CD4-positive, alpha-beta T cell treated with Interleukin-4 for 1 hour (primary cell): ENCODE measurements around the gene PBRM1.

Experiments used
- DNase-seq, 2 donors: peaks; one replicate each; pipeline ENCODE4 v3.0.0-alpha.2; 2020 to 2022

The PBRM1 gene

DNA sequence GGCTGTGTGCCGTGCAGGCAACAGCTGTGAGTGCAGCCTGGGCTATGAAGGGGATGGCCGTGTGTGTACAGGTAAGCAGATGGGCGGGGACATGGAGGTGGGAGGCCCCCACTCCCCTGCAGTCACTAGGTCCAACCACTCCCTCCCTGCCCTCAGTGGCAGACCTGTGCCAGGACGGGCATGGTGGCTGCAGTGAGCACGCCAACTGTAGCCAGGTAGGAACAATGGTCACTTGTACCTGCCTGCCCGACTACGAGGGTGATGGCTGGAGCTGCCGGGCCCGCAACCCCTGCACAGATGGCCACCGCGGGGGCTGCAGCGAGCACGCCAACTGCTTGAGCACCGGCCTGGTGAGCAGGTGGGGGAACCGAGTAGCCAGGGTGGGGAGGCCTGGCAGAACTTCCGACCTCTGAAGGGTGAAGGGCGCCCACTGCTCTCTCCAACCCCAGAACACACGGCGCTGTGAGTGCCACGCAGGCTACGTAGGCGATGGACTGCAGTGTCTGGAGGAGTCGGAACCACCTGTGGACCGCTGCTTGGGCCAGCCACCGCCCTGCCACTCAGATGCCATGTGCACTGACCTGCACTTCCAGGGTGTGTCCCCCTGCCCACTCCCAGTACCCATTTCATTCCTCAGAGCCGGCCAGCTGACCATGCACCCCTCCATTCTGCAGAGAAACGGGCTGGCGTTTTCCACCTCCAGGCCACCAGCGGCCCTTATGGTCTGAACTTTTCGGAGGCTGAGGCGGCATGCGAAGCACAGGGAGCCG is 163.6 kb downstream of the PBRM1 start:
- no peak for DNase-seq

DNA sequence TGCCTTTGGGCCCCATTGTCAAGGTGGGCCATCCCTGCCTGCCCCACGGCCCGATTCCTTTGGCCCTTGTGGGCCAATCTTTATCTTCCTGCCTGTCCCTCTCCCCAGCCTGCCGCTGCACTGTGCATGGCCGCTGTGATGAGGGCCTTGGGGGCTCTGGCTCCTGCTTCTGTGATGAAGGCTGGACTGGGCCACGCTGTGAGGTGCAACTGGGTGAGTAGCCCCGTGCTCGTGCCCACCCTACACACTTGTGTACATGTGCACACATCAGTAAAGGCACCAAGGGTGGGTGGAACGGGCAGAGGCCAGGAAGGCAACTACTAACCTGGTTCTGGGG is 164.3 kb downstream of the PBRM1 start:
- DNase-seq, result no peak

DNA sequence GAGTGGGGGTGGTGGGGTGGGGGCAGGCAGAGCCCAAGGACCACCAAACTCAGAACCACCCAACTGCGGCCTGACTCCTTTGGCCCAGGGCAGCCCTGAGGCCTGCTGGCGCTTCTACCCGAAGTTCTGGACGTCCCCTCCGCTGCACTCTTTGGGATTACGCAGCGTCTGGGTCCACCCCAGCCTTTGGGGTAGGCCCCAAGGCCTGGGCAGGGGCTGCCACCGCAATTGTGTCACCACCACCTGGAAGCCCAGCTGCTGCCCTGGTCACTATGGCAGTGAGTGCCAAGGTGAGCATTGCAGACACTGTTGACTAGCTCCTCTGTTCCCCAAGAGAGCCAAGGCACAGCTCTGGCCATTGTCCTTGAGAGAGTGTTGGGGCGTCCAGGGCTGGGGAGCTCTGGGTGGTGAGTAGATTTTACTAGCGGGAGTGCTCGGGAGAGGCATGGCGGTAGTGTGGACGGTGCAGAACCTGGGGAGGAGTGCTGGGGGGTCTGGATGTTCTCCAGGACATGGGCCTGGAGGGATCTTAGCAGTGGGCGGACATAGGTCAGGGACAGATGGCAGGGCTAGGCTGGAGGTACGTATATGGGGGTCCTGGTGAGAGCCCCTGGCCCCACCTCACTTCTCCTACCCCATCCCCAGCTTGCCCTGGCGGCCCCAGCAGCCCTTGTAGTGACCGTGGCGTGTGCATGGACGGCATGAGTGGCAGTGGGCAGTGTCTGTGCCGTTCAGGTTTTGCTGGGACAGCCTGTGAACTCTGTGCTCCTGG is 164.8 kb downstream of the PBRM1 start:
- no peak for DNase-seq

DNA sequence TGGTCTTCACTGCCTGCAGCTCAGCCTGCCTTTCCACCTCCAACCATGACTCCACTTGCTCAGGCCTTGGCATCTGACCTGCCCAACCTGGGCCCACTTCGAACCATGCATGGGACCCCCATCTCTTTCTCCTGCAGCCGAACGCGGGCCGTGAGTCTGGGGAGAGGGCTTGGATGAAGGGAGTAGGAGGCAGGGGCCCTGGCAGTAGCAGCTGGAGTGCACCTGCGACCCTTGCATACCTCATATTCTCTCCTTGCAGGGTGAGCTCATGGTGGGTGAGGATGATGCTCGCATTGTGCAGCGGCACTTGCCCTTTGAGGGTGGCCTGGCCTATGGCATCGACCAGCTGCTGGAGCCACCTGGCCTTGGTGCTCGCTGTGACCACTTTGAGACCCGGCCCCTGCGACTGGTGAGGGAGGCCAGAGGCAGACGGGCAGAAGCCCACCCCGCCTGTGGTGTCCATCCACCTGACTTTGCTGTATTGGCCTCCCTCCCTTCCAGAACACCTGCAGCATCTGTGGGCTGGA is 165.5 kb downstream of the PBRM1 start:
- DNase-seq, result no peak

DNA sequence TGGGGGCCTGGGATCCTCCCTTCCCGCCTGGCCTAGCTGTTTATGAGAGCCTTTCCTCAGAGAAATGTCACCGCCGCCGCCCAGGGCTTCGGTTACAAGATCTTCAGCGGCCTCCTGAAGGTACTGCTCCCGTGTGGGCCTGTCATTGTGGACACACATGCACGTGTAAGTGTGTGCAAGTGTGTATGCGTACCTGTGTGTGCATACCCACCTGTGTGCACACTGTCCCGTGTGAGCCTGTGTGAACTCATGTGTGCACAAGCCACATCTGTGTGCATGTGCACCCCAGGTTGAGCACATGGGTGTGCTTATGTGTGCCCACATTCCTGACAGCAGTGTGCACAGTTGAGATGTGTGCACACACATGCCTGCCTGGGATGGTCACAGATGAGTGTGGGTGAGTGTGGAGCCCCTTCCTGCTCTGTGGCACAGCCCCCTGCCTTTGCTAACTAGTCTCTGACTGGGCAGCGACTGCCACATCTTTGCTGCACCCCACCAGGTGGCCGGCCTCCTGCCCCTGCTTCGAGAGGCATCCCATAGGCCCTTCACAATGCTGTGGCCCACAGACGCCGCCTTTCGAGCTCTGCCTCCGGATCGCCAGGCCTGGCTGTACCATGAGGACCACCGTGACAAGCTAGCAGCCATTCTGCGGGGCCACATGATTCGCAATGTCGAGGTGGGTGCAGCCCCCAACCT is 166.1 kb downstream of the PBRM1 start:
- no peak for DNase-seq

DNA sequence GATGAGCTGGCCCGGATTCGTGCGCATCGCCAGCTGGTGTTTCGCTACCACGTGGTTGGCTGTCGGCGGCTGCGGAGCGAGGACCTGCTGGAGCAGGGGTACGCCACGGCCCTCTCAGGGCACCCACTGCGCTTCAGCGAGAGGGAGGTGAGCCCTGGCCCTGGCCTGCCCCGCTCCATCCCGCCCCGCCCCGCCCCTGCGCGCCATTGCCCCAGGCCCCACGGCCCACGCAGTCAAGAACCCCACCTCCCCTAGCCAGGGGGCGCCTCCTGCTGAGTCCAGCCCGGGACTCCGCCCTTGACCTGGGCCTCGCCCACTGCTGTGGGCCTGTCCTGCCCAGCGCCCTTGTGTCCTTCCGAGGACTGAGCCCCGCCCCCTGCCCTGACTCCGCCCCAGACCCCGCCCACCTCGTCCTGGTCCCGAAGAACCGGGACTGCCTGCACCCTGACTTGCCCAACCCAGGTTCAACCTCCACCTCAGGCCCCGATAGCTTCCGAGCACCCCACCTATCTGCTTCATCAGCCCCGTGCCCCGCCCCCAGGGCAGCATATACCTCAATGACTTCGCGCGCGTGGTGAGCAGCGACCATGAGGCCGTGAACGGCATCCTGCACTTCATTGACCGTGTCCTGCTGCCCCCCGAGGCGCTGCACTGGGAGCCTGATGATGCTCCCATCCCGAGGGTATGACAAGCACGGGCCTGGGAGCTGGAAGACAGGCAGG is 166.8 kb downstream of the PBRM1 start:
- no peak for DNase-seq

DNA sequence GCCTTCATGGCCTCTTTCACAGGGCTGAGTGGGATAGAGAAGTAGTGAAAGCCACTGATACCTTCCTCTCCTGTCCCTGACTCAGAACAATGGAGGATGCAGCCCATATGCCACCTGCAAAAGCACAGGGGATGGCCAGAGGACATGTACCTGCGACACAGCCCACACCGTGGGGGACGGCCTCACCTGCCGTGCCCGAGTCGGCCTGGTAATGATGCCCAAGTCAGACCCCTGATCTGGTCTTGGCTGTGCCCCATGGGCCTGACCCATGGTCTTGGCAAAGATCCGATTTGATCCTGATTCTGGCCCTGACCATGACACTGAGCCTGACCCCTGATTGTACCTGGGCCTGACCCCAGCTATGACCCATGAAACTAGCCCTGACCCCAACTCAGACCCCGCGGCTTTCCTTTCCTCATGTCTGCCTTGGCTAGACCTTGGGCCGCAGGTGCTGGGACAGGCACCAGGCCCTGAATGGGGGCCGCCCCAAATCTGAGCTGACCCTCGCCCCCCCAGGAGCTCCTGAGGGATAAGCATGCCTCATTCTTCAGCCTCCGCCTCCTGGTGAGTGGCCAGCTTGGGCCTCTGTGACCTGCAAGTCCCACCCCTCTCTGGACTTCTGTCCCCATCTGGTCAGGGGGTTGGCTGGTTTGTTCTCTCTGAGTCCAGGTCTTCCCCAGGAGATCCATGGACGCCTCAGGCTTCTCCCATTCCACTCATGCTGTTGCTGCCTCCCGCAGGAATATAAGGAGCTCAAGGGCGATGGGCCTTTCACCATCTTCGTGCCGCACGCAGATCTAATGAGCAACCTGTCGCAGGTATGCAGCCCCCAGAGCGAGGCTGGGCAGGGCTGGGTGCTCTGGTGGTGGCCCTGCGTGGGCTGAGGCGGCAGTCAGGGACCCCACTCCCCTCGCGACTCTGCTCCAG is 167.7 kb downstream of the PBRM1 start:
- no peak for DNase-seq

DNA sequence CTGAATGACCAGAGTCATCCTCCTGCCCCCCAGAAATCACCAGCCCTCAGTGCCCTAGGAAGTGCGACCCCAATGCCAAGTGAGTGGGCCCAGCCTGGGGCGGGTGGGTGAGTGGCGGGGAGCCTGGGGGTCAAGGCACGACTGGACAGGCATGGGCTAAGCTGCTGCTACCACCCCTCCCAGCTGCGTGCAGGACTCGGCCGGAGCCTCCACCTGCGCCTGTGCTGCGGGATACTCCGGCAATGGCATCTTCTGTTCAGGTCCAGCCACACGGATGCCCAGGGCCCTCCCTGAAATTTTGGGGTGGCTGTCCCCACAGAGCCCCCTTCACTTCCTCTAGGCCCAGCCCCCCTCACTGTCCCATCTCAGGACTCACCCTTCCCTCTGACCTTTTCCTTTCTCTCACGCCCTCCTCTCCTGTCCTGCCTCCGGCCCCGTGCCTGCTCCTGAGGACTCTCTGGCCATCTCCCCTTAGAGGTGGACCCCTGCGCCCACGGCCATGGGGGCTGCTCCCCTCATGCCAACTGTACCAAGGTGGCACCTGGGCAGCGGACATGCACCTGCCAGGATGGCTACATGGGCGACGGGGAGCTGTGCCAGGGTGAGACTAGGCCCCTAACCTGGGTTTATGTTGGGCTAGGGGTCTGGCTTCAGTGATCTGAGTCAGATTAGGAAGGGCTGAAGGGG is 169.1 kb downstream of the PBRM1 start:
- DNase-seq, result no peak

DNA sequence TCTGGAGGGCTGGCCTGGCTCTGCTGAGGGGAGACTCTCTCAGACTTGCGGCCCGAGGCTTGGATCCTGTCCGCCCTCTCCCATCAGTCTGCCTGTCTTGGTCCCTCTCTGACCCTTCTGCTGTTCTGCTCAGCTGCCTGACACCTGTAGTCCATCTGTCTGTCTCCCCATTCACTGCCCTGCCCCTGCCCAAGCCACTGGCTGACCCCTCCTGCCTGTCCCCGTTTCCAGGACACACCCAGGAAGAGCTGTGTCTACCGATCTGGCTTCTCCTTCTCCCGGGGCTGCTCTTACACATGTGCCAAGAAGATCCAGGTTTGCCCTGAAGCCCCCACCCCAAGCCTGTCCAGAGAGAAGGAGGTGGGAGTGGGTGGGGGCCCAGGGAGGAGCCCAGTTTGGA is 170.5 kb downstream of the PBRM1 start:
- no peak for DNase-seq

DNA sequence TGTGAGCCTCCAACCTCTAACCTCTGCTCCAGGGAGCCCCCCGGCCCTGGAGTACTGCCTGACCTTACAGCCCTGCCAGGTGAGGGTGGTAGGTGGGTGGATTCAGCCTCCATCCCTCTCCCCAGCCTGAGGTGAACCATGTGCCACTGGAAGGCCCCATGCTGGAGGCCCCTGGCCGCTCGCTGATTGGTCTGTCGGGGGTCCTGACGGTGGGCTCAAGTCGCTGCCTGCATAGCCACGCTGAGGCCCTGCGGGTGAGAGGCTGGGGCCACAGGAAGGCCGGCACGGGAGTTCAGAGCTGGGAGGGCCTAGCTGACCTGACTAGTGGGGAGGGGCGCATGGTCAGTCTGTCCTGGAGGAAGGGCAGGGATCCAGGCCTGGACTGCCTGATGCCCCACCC is 171.1 kb downstream of the PBRM1 start:
- DNase-seq, result no peak

DNA sequence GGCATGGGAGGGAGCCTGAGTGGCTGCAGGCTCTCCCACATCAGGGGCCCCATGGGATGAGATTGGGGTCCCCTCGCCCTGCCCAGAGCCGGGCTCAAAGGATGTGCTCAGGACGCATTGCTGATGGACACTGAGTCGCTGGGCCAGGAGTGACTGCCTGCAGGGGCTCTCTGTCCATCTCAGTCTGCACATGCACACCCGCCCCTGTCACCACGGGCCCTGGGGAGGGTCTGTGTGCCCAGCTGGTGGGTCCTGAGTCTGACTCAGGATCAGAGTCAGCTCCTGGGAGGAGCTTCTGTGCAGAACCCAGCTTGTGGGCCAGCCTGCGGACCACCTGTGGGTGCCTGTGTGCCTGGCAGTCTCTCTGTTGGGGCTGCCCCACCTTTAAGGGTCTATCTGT is 172.4 kb downstream of the PBRM1 start:
- DNase-seq, result no peak

DNA sequence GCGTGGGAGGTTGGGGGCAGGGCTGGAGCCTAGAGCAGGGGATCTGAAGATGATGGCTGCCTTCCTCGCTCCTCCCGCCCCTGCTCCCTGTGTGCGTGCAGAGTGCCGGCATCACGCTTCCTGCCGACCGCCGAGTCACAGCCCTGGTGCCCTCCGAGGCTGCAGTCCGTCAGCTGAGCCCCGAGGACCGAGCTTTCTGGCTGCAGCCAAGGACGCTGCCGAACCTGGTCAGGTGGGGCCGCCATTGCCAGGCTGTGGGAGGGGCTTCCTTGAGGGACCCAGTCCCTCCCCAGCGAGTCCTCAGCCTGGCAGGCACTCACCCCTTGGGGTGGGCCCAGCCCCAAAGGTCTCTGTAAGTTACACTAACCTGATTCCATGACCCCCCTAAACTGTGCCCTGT is 173.0 kb downstream of the PBRM1 start:
- no peak for DNase-seq

DNA sequence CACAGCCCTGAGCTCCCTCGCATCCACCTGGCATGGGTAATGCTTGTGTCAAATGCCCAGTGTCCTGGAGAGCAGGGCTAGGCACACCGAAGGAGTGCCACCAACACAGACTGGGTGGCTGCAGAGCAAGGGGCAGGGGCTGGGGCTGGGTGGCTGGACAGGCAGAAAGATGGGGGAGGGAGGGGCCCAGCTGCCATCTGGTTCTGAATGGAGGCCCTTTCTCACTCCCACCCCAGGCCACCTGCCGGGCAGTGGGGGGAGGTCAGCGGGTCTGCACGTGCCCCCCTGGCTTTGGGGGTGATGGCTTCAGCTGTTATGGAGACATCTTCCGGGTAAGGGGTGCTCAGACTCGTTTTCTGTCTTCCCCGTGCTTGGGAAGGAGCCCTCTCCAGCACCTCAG is 173.6 kb downstream of the PBRM1 start:
- DNase-seq, result no peak

DNA sequence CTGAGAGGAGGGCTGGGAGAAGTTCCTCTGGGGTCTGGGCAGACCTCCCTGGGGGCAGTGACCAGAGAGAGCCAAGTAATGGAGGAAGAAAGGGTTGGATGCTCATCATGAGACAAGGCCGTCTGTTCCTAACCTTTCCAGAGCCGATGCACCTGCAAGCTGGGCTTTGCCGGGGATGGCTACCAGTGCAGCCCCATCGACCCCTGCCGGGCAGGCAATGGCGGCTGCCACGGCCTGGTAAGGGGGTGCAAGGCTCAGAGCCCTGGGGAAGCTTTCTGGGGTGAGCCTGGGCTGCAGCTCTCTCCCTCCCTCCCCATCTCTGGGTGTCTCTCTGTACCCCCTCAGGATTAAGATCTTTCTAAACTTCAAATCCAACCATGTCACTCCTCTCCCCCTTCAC is 174.2 kb downstream of the PBRM1 start:
- DNase-seq, result no peak

DNA sequence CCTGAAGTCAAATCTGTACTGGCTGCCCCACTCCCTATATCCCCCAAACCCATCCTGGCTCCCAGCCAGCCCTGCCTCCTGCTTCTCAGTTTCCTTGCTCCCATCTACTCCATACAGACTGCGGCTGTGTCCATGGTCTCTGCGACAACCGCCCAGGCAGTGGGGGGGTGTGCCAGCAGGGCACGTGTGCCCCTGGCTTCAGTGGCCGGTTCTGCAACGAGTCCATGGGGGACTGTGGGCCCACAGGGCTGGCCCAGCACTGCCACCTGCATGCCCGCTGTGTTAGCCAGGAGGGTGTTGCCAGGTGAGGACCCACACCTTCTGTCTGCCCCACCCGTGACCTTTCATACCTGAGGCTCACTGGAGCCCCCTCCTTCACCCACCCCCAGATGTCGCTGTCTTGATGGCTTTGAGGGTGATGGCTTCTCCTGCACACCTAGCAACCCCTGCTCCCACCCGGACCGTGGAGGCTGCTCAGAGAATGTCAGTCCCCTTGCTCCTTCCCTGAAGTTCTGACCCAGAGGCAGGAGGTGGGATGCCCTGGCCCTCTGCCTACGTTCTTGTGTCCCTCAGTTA is 175.9 kb downstream of the PBRM1 start:
- no peak for DNase-seq

DNA sequence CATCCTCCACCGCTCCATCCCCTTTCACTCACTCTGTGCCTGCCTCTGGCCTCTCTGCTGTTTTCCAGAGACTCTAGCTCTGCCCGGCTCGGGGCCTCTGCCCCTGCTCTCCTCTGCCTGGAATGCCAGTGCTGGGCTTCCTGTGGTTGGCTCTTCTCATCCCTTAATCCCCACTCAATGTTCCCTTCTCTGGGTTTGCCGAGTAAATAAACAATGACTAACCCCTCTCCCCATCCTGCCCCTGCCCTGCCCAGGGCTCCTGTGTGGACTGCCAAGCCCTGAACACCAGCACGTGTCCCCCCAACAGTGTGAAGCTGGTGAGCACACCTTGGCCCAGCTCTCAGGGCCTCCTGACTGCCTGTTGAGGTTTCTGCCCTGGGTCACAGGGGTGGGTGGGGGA is 178.4 kb downstream of the PBRM1 start:
- no peak for DNase-seq

DNA sequence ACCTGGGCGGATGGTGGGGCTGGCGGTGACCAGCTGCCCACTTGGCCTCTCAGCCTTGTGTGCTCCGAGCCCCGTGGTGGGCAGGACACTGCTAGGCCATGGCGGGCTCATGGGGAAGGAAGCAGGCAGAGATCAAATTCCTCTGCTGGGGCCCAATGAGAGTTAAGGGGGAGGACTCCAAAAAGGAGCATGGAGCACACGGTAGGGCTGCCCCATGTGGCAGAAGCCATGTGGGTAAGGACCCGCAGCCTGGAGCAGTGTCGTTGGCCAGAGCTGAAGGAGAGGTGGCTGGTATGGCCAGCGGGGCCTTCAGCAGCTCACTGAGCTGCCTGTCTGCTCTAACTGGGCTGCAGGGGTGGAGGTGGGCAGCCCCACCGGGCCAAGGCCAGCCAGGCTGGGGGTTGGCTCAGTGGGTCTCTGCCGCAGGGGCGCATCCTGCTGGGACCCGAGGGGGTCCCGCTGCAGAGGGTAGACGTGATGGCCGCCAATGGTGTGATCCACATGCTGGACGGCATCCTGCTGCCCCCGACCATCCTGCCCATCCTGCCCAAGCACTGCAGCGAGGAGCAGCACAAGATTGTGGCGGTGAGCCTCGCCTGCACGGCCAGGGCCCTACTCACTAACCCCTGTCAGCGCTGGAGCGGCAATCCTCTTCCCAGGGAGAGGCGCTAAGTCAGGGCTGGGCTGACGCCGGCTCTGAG is 179.3 kb downstream of the PBRM1 start:
- DNase-seq, result no peak

DNA sequence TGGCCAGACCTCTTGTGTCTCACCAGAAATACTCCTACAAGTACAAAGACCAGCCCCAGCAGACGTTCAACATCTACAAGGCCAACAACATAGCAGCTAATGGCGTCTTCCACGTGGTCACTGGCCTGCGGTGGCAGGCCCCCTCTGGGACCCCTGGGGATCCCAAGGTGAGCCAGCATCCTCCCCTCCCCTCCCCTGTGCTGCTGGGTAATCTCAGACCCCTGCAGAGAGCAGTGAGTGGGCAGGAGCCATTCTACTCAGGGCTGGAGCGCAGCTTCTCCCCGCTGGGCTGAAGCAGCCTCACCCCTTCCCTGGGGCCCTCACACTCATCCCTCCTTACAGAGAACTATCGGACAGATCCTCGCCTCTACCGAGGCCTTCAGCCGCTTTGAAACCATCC is 180.7 kb downstream of the PBRM1 start:
- no peak for DNase-seq

DNA sequence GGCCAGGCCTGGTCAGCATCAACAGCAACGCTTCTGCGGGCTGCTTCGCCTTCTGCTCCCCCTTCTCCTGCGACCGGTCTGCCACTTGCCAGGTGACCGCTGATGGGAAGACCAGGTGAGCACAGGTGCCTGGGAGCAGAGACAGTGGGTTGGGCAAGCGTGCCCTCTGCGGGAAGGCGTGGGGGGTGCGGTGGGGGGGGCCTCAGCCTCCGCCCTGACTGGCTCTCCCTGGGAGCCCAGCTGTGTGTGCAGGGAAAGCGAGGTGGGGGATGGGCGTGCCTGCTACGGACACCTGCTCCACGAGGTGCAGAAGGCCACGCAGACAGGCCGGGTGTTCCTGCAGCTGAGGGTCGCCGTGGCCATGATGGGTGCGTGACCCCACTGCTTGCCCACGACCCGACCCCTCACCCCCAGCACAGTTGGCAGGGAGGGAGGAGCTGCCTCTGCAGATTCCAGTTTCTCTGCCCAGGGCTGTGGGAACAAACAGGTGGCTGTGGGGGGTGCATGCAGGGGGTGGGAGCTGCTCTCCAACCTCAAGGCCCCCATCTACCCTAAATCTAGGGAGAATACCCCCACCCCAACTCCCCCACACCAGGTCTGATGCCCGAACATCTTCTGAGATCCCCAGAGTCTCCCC is 181.8 kb downstream of the PBRM1 start:
- DNase-seq, result no peak

DNA sequence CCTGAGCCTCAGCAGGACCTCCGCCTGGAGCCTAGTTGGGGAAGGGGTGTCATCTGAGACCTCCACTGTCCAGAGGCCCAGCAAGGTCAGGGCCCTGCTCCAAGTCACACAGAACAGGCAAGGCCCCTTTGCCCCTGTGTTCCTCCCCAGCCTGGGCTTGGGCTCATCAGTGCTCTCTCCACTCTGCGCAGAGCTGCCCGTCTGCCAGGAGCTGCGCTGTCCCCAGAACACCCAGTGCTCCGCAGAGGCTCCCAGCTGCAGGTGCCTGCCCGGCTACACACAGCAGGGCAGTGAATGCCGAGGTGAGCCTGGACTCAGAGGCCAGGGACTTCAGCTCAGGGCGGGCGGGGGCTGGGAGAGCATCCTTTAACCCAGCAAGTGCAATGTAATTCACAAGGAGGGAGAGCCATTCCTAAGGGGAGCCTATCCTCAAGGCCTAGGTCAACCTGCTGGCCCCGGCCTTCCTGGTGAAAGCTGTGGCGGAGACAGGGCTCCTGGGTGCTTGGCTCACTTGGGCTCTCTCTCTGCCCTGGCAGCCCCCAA is 182.8 kb downstream of the PBRM1 start:
- no peak for DNase-seq
